GM23338 (cell line): ENCODE data around the gene CFAP299. TPM values are rescaled to one million over a fixed set of nuclear protein-coding genes. Genes with fewer than 3 reads are reported as not detected.

Experiments
- ATAC-seq: fragments of 200-7000 bp; cut with Tn5 transposase; 3 replicates; pipeline ENCODE4 v1.9.1; 2020
- DNase-seq: peaks from one replicate; pipeline ENCODE4 v3.0.0-alpha.2; 2015; ENCODE audit warnings: low spot score
- H2AFZ ChIP-seq: fragments of 200-600 bp; sonication (generic); 2 replicates; pipeline ENCODE4 v1.8.0; 2016; ENCODE audit warnings: antibody characterized with exemption, mild to moderate bottlenecking, moderate library complexity
- H3F3A ChIP-seq: fragments of 200-600 bp; sonication (generic); replicated peaks from 2 replicates; pipeline ENCODE4 v1.8.0; 2017; ENCODE audit warnings: antibody characterized with exemption, mixed run types, low read depth
- H3K27ac ChIP-seq: fragments of 200-600 bp; sonication (generic); 2 replicates; pipeline ENCODE4 v1.6.1; 2016; ENCODE audit warnings: low read depth
- H3K27me3 ChIP-seq: fragments of 200-600 bp; sonication (generic); 2 replicates; pipeline ENCODE4 v1.8.0; 2016; ENCODE audit warnings: mild to moderate bottlenecking, mixed run types, moderate library complexity; ENCODE audit not compliant: insufficient read depth
- H3K36me3 ChIP-seq: fragments of 200-600 bp; sonication (generic); 2 replicates; pipeline ENCODE4 v1.8.0; 2016; ENCODE audit warnings: mild to moderate bottlenecking; ENCODE audit not compliant: insufficient read depth
- H3K4me1 ChIP-seq: fragments of 200-600 bp; sonication (generic); 2 replicates; pipeline ENCODE4 v1.8.0; 2016; ENCODE audit warnings: mild to moderate bottlenecking, moderate library complexity; ENCODE audit not compliant: insufficient read depth
- H3K4me2 ChIP-seq: fragments of 200-600 bp; sonication (generic); 2 replicates; pipeline ENCODE4 v1.7.1; 2017; ENCODE audit warnings: mixed run types
- H3K4me3 ChIP-seq: fragments of 200-600 bp; sonication (generic); 2 replicates; pipeline ENCODE4 v1.6.1; 2016; ENCODE audit warnings: mixed run types
- H3K79me2 ChIP-seq: fragments of 200-600 bp; sonication (generic); replicated peaks from 2 replicates; pipeline ENCODE4 v1.8.0; 2017; ENCODE audit warnings: mild to moderate bottlenecking; ENCODE audit not compliant: insufficient read depth
- H3K9me2 ChIP-seq: fragments of 200-600 bp; sonication (generic); 2 replicates; pipeline ENCODE4 v1.8.0; 2017; ENCODE audit not compliant: insufficient read depth
- H4K20me1 ChIP-seq: fragments of 200-600 bp; sonication (generic); replicated peaks from 2 replicates; pipeline ENCODE4 v1.8.0; 2017; ENCODE audit warnings: mild to moderate bottlenecking; ENCODE audit not compliant: insufficient read depth
- H3K27ac Mint-ChIP-seq: 2 replicates; pipeline ENCODE4 v1.8.0; 2020; ENCODE audit warnings: inconsistent platforms, mild to moderate bottlenecking, moderate library complexity, mixed read lengths
- H3K27me3 Mint-ChIP-seq: 3 replicates; pipeline ENCODE4 v1.8.0; 2022; ENCODE audit warnings: low read depth, mild to moderate bottlenecking, moderate library complexity, mixed read lengths, inconsistent platforms; ENCODE audit not compliant: insufficient read depth, poor library complexity
- H3K36me3 Mint-ChIP-seq: 3 replicates; pipeline ENCODE4 v1.8.0; 2021; ENCODE audit warnings: low read depth, mild to moderate bottlenecking, inconsistent platforms, moderate library complexity, mixed read lengths
- H3K4me1 Mint-ChIP-seq: 3 replicates; pipeline ENCODE4 v1.8.0; 2020; ENCODE audit warnings: mild to moderate bottlenecking, inconsistent platforms, mixed read lengths
- H3K4me3 Mint-ChIP-seq: 3 replicates; pipeline ENCODE4 v1.8.0; 2021; ENCODE audit warnings: moderate library complexity, mild to moderate bottlenecking, inconsistent platforms, mixed read lengths
- H3K9me3 Mint-ChIP-seq: 3 replicates; pipeline ENCODE4 v1.8.0; 2020; ENCODE audit warnings: moderate library complexity, mild to moderate bottlenecking, inconsistent platforms, mixed read lengths
- CREB1 ChIP-seq: fragments of 250-450 bp; sonication (Bioruptor Pico); IDR thresholded peaks from 2 replicates; pipeline ENCODE4 v1.5.0; 2020; ENCODE audit warnings: low read depth, mild to moderate bottlenecking, moderate library complexity
- ETS1 ChIP-seq: IDR thresholded peaks from 2 replicates; pipeline ENCODE4 v1.6.1; 2016; ENCODE audit warnings: antibody characterized with exemption
- EZH2 ChIP-seq: fragments of 200-600 bp; sonication (generic); IDR thresholded peaks from one replicate; pipeline ENCODE4 v1.8.0; 2017; ENCODE audit warnings: antibody characterized with exemption, mild to moderate bottlenecking, low read depth; ENCODE audit not compliant: unreplicated experiment
- EZH2phosphoT487 ChIP-seq: fragments of 200-600 bp; sonication (generic); IDR thresholded peaks from one replicate; pipeline ENCODE4 v1.8.1; 2018; ENCODE audit warnings: antibody characterized with exemption; ENCODE audit not compliant: unreplicated experiment
- JUNB ChIP-seq: IDR thresholded peaks from one replicate; pipeline ENCODE4 v1.6.1; 2016; ENCODE audit warnings: antibody characterized with exemption; ENCODE audit not compliant: unreplicated experiment
- NANOG ChIP-seq: IDR thresholded peaks from 2 replicates; pipeline ENCODE4 v1.6.1; 2016; ENCODE audit warnings: antibody characterized with exemption, borderline replicate concordance
- POLR2AphosphoS5 ChIP-seq: IDR thresholded peaks from 2 replicates; pipeline ENCODE4 v1.6.1; 2016; ENCODE audit warnings: antibody characterized with exemption, low read depth
- STAT1 ChIP-seq: IDR thresholded peaks from one replicate; pipeline ENCODE4 v1.6.1; 2016; ENCODE audit warnings: antibody characterized with exemption; ENCODE audit not compliant: unreplicated experiment
- ZNF114 ChIP-seq: fragments of 250-450 bp; sonication (Bioruptor Pico); IDR thresholded peaks from 2 replicates; pipeline ENCODE4 v1.5.0; 2020; ENCODE audit warnings: mild to moderate bottlenecking, moderate library complexity
- ZNF331 ChIP-seq: fragments of 250-450 bp; sonication (Bioruptor Pico); IDR thresholded peaks from 2 replicates; pipeline ENCODE4 v1.5.0; 2020; ENCODE audit warnings: low read depth, mild to moderate bottlenecking, moderate library complexity
- polyA plus RNA-seq: library from polyadenylated mRNA; unstranded; fragments of >200 nt; fragmentation: Nextera tagmentation; extraction: Ambion mirVana; gene quantifications from 2 replicates; pipeline ENCODE4 v1.2.1, GENCODE V29; 2016
- total RNA-seq: library from RNA; depleted of rRNA; stranded (reverse); fragments of >200 nt; shearing (Covaris generic); gene quantifications from 2 replicates; pipeline ENCODE4 v1.2.3, GENCODE V29; 2014
- TF ChIP-seq, protein P1 (sequence below): fragments of 250-450 bp; sonication (Bioruptor Pico); IDR thresholded peaks from 2 replicates; pipeline ENCODE4 v1.5.0; 2020; ENCODE audit warnings: mild to moderate bottlenecking, moderate library complexity
- TF ChIP-seq, protein P2 (sequence below), 2 experiments: fragments of 200-600 bp in 1 of 2; sonication (generic) in 1 of 2; conservative IDR thresholded peaks; 2 replicates each; pipeline versions ENCODE4 v1.5.1 to v1.6.1; 2016 to 2017; ENCODE audit warnings: antibody characterized with exemption in 2 of 2, low read depth in 2 of 2, mild to moderate bottlenecking in 2 of 2, moderate library complexity in 1 of 2
- TF ChIP-seq, protein P3 (sequence below): IDR thresholded peaks from one replicate; pipeline ENCODE4 v1.6.1; 2018; ENCODE audit warnings: antibody characterized with exemption; ENCODE audit not compliant: unreplicated experiment

Gene CFAP299
- total and polyA plus RNA-seq, 2 experiments from 2014 or later: not detected

DNA sequence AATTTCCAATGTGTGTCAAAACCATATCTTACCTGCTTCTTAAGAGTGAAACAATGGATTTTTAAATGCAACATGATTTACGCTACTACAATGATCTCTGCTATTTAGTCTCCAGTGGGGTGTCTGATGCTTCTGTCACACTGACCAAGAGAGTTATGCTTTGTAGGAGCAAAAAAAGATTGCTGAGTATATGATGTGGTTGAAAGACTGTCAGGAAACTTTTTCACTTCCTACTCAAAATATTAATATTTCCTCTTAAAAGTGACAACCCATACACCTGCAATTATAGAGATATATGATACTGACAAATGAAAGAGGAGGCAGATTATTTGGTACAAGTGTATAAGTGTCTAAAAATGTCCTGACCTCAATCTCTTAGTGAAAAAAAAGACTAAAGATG is 589.8 kb downstream of the CFAP299 start:
- no peak overlapping the region for H3K4me3 Mint-ChIP-seq
- H3K79me2 ChIP-seq: no peaks in the 10 kb centered on the region

More for the DNA sequence above, 589.8 kb downstream of the CFAP299 start:
- Histone ChIP-seq H3F3A (no peaks in the 10 kb centered on the region), H3K27ac (no peak overlapping the region), H3K4me1 (no peaks in the 10 kb centered on the region), H3K4me2 (no peak overlapping the region), H2AFZ (no peak overlapping the region), H3K36me3 (no peaks in the 10 kb centered on the region), H4K20me1 (no peaks in the 10 kb centered on the region), H3K27me3 (no peaks in the 10 kb centered on the region), H3K4me3 (no peak overlapping the region), H3K9me2 (0 out of 2 replicates have a peak, but pooled peaks cover 2% of the 10 kb centered on the region)
- DNase-seq: no peak
- no peak for TF ChIP-seq NANOG
- TF ChIP-seq POLR2AphosphoS5: no peak
- no peak for TF ChIP-seq STAT1
- TF ChIP-seq, protein P1, sequence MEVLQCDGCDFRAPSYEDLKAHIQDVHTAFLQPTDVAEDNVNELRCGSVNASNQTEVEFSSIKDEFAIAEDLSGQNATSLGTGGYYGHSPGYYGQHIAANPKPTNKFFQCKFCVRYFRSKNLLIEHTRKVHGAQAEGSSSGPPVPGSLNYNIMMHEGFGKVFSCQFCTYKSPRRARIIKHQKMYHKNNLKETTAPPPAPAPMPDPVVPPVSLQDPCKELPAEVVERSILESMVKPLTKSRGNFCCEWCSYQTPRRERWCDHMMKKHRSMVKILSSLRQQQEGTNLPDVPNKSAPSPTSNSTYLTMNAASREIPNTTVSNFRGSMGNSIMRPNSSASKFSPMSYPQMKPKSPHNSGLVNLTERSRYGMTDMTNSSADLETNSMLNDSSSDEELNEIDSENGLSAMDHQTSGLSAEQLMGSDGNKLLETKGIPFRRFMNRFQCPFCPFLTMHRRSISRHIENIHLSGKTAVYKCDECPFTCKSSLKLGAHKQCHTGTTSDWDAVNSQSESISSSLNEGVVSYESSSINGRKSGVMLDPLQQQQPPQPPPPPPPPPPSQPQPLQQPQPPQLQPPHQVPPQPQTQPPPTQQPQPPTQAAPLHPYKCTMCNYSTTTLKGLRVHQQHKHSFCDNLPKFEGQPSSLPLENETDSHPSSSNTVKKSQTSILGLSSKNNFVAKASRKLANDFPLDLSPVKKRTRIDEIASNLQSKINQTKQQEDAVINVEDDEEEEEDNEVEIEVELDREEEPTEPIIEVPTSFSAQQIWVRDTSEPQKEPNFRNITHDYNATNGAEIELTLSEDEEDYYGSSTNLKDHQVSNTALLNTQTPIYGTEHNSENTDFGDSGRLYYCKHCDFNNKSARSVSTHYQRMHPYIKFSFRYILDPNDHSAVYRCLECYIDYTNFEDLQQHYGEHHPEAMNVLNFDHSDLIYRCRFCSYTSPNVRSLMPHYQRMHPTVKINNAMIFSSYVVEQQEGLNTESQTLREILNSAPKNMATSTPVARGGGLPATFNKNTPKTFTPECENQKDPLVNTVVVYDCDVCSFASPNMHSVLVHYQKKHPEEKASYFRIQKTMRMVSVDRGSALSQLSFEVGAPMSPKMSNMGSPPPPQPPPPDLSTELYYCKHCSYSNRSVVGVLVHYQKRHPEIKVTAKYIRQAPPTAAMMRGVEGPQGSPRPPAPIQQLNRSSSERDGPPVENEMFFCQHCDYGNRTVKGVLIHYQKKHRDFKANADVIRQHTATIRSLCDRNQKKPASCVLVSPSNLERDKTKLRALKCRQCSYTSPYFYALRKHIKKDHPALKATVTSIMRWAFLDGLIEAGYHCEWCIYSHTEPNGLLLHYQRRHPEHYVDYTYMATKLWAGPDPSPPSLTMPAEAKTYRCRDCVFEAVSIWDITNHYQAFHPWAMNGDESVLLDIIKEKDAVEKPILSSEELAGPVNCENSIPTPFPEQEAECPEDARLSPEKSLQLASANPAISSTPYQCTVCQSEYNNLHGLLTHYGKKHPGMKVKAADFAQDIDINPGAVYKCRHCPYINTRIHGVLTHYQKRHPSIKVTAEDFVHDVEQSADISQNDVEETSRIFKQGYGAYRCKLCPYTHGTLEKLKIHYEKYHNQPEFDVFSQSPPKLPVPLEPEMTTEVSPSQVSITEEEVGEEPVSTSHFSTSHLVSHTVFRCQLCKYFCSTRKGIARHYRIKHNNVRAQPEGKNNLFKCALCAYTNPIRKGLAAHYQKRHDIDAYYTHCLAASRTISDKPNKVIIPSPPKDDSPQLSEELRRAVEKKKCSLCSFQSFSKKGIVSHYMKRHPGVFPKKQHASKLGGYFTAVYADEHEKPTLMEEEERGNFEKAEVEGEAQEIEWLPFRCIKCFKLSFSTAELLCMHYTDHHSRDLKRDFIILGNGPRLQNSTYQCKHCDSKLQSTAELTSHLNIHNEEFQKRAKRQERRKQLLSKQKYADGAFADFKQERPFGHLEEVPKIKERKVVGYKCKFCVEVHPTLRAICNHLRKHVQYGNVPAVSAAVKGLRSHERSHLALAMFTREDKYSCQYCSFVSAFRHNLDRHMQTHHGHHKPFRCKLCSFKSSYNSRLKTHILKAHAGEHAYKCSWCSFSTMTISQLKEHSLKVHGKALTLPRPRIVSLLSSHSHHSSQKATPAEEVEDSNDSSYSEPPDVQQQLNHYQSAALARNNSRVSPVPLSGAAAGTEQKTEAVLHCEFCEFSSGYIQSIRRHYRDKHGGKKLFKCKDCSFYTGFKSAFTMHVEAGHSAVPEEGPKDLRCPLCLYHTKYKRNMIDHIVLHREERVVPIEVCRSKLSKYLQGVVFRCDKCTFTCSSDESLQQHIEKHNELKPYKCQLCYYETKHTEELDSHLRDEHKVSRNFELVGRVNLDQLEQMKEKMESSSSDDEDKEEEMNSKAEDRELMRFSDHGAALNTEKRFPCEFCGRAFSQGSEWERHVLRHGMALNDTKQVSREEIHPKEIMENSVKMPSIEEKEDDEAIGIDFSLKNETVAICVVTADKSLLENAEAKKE: no peak
- TF ChIP-seq, protein P2, sequence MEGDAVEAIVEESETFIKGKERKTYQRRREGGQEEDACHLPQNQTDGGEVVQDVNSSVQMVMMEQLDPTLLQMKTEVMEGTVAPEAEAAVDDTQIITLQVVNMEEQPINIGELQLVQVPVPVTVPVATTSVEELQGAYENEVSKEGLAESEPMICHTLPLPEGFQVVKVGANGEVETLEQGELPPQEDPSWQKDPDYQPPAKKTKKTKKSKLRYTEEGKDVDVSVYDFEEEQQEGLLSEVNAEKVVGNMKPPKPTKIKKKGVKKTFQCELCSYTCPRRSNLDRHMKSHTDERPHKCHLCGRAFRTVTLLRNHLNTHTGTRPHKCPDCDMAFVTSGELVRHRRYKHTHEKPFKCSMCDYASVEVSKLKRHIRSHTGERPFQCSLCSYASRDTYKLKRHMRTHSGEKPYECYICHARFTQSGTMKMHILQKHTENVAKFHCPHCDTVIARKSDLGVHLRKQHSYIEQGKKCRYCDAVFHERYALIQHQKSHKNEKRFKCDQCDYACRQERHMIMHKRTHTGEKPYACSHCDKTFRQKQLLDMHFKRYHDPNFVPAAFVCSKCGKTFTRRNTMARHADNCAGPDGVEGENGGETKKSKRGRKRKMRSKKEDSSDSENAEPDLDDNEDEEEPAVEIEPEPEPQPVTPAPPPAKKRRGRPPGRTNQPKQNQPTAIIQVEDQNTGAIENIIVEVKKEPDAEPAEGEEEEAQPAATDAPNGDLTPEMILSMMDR (conservative IDR thresholded peaks at IDR 0.05; ENCODE audit: low read depth in 2 of 2): no peak
- TF ChIP-seq JUNB: no peak
- no peak for TF ChIP-seq ETS1
- TF ChIP-seq ZNF114: no peak
- TF ChIP-seq, protein P3, sequence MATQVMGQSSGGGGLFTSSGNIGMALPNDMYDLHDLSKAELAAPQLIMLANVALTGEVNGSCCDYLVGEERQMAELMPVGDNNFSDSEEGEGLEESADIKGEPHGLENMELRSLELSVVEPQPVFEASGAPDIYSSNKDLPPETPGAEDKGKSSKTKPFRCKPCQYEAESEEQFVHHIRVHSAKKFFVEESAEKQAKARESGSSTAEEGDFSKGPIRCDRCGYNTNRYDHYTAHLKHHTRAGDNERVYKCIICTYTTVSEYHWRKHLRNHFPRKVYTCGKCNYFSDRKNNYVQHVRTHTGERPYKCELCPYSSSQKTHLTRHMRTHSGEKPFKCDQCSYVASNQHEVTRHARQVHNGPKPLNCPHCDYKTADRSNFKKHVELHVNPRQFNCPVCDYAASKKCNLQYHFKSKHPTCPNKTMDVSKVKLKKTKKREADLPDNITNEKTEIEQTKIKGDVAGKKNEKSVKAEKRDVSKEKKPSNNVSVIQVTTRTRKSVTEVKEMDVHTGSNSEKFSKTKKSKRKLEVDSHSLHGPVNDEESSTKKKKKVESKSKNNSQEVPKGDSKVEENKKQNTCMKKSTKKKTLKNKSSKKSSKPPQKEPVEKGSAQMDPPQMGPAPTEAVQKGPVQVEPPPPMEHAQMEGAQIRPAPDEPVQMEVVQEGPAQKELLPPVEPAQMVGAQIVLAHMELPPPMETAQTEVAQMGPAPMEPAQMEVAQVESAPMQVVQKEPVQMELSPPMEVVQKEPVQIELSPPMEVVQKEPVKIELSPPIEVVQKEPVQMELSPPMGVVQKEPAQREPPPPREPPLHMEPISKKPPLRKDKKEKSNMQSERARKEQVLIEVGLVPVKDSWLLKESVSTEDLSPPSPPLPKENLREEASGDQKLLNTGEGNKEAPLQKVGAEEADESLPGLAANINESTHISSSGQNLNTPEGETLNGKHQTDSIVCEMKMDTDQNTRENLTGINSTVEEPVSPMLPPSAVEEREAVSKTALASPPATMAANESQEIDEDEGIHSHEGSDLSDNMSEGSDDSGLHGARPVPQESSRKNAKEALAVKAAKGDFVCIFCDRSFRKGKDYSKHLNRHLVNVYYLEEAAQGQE: no peak
- no peak for TF ChIP-seq EZH2
- TF ChIP-seq EZH2phosphoT487: no peak
- no peak for TF ChIP-seq CREB1 (CRISPR knock-in tag)
- no peak for TF ChIP-seq ZNF331 (CRISPR knock-in tag)
- no peaks in the 10 kb centered on the region for H3K36me3 Mint-ChIP-seq
- ATAC-seq: no peak
- peaks cover 4% of the 10 kb centered on the region; the same call in 2 of the 3 replicates for H3K4me1 Mint-ChIP-seq
- H3K27ac Mint-ChIP-seq: no peak overlapping the region
- no peaks in the 10 kb centered on the region for H3K27me3 Mint-ChIP-seq
- no peaks in the 10 kb centered on the region for H3K9me3 Mint-ChIP-seq
